Natural killer cell (primary cell): ENCODE measurements around the gene CD83. TPM values are rescaled to one million over a fixed set of nuclear protein-coding genes. Genes with fewer than 3 reads are reported as not detected.
A peak's percentile ranks its signal among the peaks of the same experiment; 100 is the strongest.

Experiments used
- ATAC-seq, 3 donors: fragments of 150-1000 bp in 2 of 3; fragments of 200-7000 bp in 1 of 3; cut with Tn5 transposase; 1 replicate in 1 of 3; 2 replicates in 2 of 3; pipeline ENCODE4 v1.10.0; 2021; ENCODE audit warnings: mild to moderate bottlenecking in 2 of 3, moderate library complexity in 2 of 3
- DNase-seq, 2 donors: peaks; one replicate each; pipeline versions ENCODE4 v3.0.0 to v3.0.0-alpha.2; 2013 to 2021; ENCODE audit warnings: mixed read lengths in 1 of 2
- H3K27ac ChIP-seq: one replicate; pipeline ENCODE4 v1.5.1; 2013; ENCODE audit warnings: mild to moderate bottlenecking, low read length
- H3K27me3 ChIP-seq: one replicate; pipeline ENCODE4 v1.6.1; 2013; ENCODE audit warnings: low read length; ENCODE audit not compliant: control insufficient read depth, insufficient read depth
- H3K36me3 ChIP-seq: one replicate; pipeline ENCODE4 v1.6.1; 2013; ENCODE audit warnings: low read length; ENCODE audit not compliant: control insufficient read depth, insufficient read depth
- H3K4me1 ChIP-seq: one replicate; pipeline ENCODE4 v1.6.1; 2013; ENCODE audit warnings: low read length; ENCODE audit not compliant: control insufficient read depth, insufficient read depth
- H3K4me3 ChIP-seq: one replicate; pipeline ENCODE4 v1.5.1; 2013; ENCODE audit warnings: low read length
- H3K9me3 ChIP-seq: one replicate; pipeline ENCODE4 v1.6.1; 2013; ENCODE audit warnings: low read length; ENCODE audit not compliant: control insufficient read depth, insufficient read depth
- H3K27ac Mint-ChIP-seq, 2 donors: one replicate each; pipeline ENCODE4 v1.8.0; 2022; ENCODE audit warnings: mild to moderate bottlenecking in 2 of 2, mixed read lengths in 2 of 2, moderate library complexity in 1 of 2
- H3K27me3 Mint-ChIP-seq, 2 donors: one replicate each; pipeline ENCODE4 v1.8.0; 2022; ENCODE audit warnings: low read depth in 2 of 2, mixed read lengths in 2 of 2
- H3K36me3 Mint-ChIP-seq: one replicate; pipeline ENCODE4 v1.8.0; 2022; ENCODE audit warnings: mixed read lengths
- H3K4me1 Mint-ChIP-seq, 2 donors: one replicate each; pipeline ENCODE4 v1.8.0; 2022; ENCODE audit warnings: mixed read lengths in 2 of 2
- H3K4me3 Mint-ChIP-seq: one replicate; pipeline ENCODE4 v1.8.0; 2022; ENCODE audit warnings: mild to moderate bottlenecking, moderate library complexity, mixed read lengths
- H3K9me3 Mint-ChIP-seq, 2 donors: one replicate each; pipeline ENCODE4 v1.8.0; 2022; ENCODE audit warnings: mixed read lengths in 2 of 2
- WGBS: methylation state at CpG from one replicate; pipeline ENCODE4 v1.1.7; 2013; ENCODE audit warnings: missing lambda C conversion rate; ENCODE audit not compliant: insufficient coverage; 5-methylcytosine and 5-hydroxymethylcytosine counted together
- intact Hi-C: fragments of 100-400 bp; cut with micrococcal nuclease; formaldehyde crosslinking; loops from one replicate; pipeline ENCODE4 v1.14.2; 2022
- total RNA-seq, 4 donors: library from RNA; stranded (reverse); fragments of 120-200 nt in 1 of 4; gene quantifications; one replicate each; pipeline versions ENCODE4 v1.2.3 to v1.2.4, GENCODE V29; 2013 to 2022
- TF ChIP-seq, protein P1 (sequence below): fragments of 200-600 bp; IDR thresholded peaks from one replicate; pipeline ENCODE4 v1.8.0; 2022; ENCODE audit warnings: antibody characterized with exemption

Gene CD83
- total RNA-seq, 3 donors from 2014 or later (not counting 1 experiment from before 2014, with no cell fraction given) = 54.8 to 110 (median 64.3) TPM

DNA sequence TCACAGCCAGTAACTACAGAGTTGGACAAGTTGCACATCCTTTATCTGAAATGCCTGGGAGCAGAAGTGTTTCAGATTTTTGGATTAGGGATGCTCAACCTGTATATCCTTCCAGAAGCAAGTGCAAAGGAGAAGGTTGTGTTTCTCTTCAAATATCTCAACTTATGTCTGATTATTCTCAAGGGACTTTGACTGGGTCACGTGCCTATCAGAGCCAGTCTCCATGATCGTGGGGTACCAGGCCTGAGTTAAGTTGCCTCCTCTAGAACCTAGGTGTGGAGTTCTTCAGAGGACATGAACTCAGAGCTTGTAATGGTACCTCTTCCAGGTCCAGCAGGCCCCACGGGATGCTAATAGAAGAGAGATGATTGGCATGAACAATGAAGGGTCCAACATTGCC lies 7.8 kb downstream of the CD83 start:
- Mint-ChIP-seq H3K27ac (no peak overlapping the region), H3K4me3 (no peak overlapping the region), H3K9me3 (no peaks in the 10 kb centered on the region), H3K4me1 (peaks cover 20 to 32% of the 10 kb centered on the region in 2 donors), H3K36me3 (no peaks in the 10 kb centered on the region), H3K27me3 (no peaks in the 10 kb centered on the region)
- intact Hi-C loops = no loop called here
- Histone ChIP-seq H3K9me3 (no peaks in the 10 kb centered on the region), H3K27ac (no peak overlapping the region), H3K4me3 (no peak overlapping the region), H3K4me1 (peaks cover 15% of the 10 kb centered on the region), H3K27me3 (no peaks in the 10 kb centered on the region), H3K36me3 (peaks cover 2% of the 10 kb centered on the region)
- 78% methylated on average over 3 of the region's 3 CpGs for WGBS
- TF ChIP-seq, protein P1, sequence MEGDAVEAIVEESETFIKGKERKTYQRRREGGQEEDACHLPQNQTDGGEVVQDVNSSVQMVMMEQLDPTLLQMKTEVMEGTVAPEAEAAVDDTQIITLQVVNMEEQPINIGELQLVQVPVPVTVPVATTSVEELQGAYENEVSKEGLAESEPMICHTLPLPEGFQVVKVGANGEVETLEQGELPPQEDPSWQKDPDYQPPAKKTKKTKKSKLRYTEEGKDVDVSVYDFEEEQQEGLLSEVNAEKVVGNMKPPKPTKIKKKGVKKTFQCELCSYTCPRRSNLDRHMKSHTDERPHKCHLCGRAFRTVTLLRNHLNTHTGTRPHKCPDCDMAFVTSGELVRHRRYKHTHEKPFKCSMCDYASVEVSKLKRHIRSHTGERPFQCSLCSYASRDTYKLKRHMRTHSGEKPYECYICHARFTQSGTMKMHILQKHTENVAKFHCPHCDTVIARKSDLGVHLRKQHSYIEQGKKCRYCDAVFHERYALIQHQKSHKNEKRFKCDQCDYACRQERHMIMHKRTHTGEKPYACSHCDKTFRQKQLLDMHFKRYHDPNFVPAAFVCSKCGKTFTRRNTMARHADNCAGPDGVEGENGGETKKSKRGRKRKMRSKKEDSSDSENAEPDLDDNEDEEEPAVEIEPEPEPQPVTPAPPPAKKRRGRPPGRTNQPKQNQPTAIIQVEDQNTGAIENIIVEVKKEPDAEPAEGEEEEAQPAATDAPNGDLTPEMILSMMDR = no peak
- ATAC-seq = no peak
- no peak for DNase-seq

DNA sequence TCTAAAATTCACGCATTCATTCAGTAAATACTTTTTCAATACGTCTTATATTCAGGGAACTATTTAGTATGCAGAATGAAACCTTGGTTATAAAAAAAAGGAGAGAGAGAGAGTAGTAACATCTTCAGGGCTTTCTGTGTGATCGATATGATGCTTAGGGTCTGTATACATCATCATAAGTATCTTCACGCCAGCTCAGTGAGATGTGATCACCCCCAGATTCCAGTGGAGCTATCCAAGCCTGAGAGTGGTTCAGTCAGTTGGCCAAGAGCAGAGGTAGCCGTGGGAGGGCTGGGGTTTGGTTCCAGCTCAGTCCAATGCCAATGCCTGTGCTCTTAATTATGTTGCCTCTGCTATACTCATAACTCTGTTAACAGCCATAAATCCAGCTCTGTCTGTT lies 8.6 kb downstream of the CD83 start:
- Histone ChIP-seq H3K4me1 (peaks cover 15% of the 10 kb centered on the region), H3K27me3 (no peaks in the 10 kb centered on the region), H3K36me3 (peaks cover 2% of the 10 kb centered on the region), H3K27ac (no peak overlapping the region), H3K4me3 (no peak overlapping the region), H3K9me3 (no peaks in the 10 kb centered on the region)
- TF ChIP-seq, protein P1 = no peak
- Mint-ChIP-seq H3K27me3 (no peaks in the 10 kb centered on the region), H3K27ac (no peak overlapping the region), H3K4me1 (peaks cover 16 to 32% of the 10 kb centered on the region in 2 donors), H3K4me3 (no peak overlapping the region), H3K36me3 (no peaks in the 10 kb centered on the region), H3K9me3 (no peaks in the 10 kb centered on the region)
- intact Hi-C loops = no loop called here
- 79% methylated on average over 3 of the region's 5 CpGs for WGBS
- no peak for ATAC-seq
- no peak for DNase-seq

DNA sequence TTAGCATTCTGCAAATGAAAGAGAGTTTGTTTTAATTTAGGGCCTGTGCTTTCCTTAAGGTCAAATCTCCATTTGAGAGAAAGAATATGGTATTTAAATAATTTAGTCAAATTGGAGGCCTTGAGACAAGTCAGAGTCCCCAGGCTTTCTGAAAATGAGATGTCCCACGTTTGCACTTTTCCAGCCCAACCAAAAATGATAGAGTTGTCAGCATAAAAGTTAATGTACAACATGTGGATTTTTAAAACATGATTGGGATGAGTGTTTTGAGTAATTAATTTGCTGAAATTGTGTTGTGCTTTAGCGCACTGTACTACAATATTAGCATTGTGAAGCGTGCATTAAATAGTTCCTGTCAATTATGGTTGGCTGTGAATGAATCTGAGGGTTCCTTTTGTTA lies 10.0 kb downstream of the CD83 start:
- no peaks in the 10 kb centered on the region for H3K27me3 ChIP-seq
- H3K4me3 ChIP-seq = no peak overlapping the region
- H3K27ac ChIP-seq = no peak overlapping the region
- H3K9me3 Mint-ChIP-seq = no peaks in the 10 kb centered on the region
- H3K27ac Mint-ChIP-seq = no peak overlapping the region
- ATAC-seq (no peak), DNase-seq (no peak)
- WGBS = 94% methylated on average over 3 of the region's 3 CpGs
- H3K4me1 ChIP-seq = peaks cover 14% of the 10 kb centered on the region
- peaks cover 9 to 26% of the 10 kb centered on the region in 2 donors for H3K4me1 Mint-ChIP-seq
- H3K27me3 Mint-ChIP-seq = no peaks in the 10 kb centered on the region
- H3K4me3 Mint-ChIP-seq = no peak overlapping the region
- H3K36me3 Mint-ChIP-seq = no peaks in the 10 kb centered on the region
- intact Hi-C loops = no loop called here
- TF ChIP-seq, protein P1 = no peak
- peaks cover 8% of the 10 kb centered on the region for H3K36me3 ChIP-seq
- H3K9me3 ChIP-seq = no peaks in the 10 kb centered on the region

DNA sequence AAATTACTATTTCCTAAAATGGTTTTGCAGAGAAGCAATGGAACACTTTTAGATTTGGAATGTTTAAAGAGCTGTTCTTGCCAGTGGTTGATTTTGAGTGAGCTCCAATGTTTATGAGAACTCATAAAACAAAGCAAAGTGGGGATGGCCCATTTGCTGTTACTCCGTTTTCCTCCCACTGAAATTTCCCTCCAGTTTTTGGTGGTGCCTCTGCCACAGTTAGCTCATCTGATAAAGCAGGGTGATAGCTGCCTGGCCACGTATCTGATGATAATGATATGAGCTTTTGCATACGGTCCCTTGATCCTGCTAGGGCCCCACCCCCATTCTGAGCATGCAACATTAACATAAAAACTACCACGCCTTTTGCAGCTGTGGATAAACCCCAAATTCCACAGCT lies 10.4 kb downstream of the CD83 start:
- Histone ChIP-seq H3K27me3 (no peaks in the 10 kb centered on the region), H3K27ac (no peak overlapping the region), H3K4me3 (no peak overlapping the region), H3K4me1 (peaks cover 12% of the 10 kb centered on the region), H3K36me3 (peaks cover 10% of the 10 kb centered on the region), H3K9me3 (no peaks in the 10 kb centered on the region)
- TF ChIP-seq, protein P1 = no peak
- no peaks in the 10 kb centered on the region for H3K9me3 Mint-ChIP-seq
- 60% methylated on average over 2 of the region's 4 CpGs for WGBS
- ATAC-seq (no peak), DNase-seq (no peak)
- H3K27me3 Mint-ChIP-seq = no peaks in the 10 kb centered on the region
- H3K4me1 Mint-ChIP-seq = peaks cover 9 to 26% of the 10 kb centered on the region in 2 donors
- H3K36me3 Mint-ChIP-seq = no peaks in the 10 kb centered on the region
- H3K4me3 Mint-ChIP-seq = no peak overlapping the region
- peak overlapping the region in 1 of 2 donors; percentile 39 for H3K27ac Mint-ChIP-seq
- intact Hi-C loops = no loop called here
